ENCODE results near the gene PRCD.

DNA sequence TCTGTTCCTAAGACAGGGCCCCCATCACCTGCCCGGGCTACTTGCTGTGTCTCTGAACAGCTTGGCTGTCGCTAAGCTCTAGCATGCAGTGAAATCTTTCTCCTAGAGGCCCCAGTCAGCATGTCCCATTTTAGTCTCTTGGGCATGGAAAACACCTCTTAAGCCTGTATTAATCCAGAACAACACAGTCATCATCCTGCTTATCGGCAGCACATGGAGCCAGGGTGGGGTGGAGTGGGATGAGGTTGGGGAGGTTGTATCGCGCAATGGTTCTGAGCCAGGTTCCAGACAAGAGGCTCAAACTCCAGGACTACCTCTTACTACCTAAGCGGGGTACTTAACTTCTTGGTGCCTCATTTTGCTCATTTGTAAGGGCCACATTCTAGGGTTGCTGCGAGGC is 38.0 kb downstream of the PRCD start:
- TF ChIP-seq, protein P1, sequence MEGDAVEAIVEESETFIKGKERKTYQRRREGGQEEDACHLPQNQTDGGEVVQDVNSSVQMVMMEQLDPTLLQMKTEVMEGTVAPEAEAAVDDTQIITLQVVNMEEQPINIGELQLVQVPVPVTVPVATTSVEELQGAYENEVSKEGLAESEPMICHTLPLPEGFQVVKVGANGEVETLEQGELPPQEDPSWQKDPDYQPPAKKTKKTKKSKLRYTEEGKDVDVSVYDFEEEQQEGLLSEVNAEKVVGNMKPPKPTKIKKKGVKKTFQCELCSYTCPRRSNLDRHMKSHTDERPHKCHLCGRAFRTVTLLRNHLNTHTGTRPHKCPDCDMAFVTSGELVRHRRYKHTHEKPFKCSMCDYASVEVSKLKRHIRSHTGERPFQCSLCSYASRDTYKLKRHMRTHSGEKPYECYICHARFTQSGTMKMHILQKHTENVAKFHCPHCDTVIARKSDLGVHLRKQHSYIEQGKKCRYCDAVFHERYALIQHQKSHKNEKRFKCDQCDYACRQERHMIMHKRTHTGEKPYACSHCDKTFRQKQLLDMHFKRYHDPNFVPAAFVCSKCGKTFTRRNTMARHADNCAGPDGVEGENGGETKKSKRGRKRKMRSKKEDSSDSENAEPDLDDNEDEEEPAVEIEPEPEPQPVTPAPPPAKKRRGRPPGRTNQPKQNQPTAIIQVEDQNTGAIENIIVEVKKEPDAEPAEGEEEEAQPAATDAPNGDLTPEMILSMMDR (IDR thresholded peaks at IDR 0.05): no peak
- TF ChIP-seq POLR2A (IDR thresholded peaks at IDR 0.05): no peak
